Caco-2 (cell line): ENCODE measurements around the gene ECT2. TPM values are rescaled to one million over a fixed set of nuclear protein-coding genes. Genes with fewer than 3 reads are reported as not detected.

Experiments
- BruUV-seq: library from RNA; stranded (reverse); fragments of 400-500 nt; replicated peaks from 2 replicates; lab custom pipeline; 2021; lab: Mats Ljungman, UMichigan
- CTCF ChIA-PET: fragments of 300-600 bp; sonication (Branson Sonifier 250); formaldehyde crosslinking; loops from one replicate; lab custom pipeline; 2022; ENCODE audit warnings: antibody characterized with exemption; lab: Charles Lee
- POLR2A ChIA-PET: fragments of 300-600 bp; sonication (Branson Sonifier 250); formaldehyde crosslinking; loops from one replicate; lab custom pipeline; 2022; ENCODE audit warnings: antibody characterized with exemption; lab: Charles Lee
- DNase-seq, 2 experiments: peaks; one replicate each; pipeline versions ENCODE4 v3.0.0 to v3.0.0-alpha.2; 2020 to 2022
- H3K27me3 ChIP-seq: replicated peaks from 2 replicates; pipeline ENCODE4 v1.6.0; 2011; ENCODE audit warnings: low read length; ENCODE audit not compliant: control insufficient read depth, insufficient read depth
- H3K36me3 ChIP-seq: 2 replicates; pipeline ENCODE4 v1.5.1; 2011; ENCODE audit warnings: low read length; ENCODE audit not compliant: control insufficient read depth, insufficient read depth
- H3K4me1 ChIP-seq: fragments of 250-450 bp; sonication (Bioruptor Pico); 2 replicates; pipeline ENCODE4 v1.5.1; 2020; ENCODE audit warnings: mild to moderate bottlenecking
- H3K4me3 ChIP-seq: 2 replicates; pipeline ENCODE4 v1.5.1; 2011; ENCODE audit warnings: low read depth, mild to moderate bottlenecking, control low read depth, low read length
- H3K9me3 ChIP-seq: fragments of 250-450 bp; sonication (Bioruptor Pico); 2 replicates; pipeline ENCODE4 v1.5.1; 2020; ENCODE audit warnings: mild to moderate bottlenecking, moderate library complexity
- H3K27ac Mint-ChIP-seq: one replicate; pipeline ENCODE4 v1.8.0; 2022; ENCODE audit warnings: mixed read lengths; ENCODE audit not compliant: unreplicated experiment
- H3K27me3 Mint-ChIP-seq: one replicate; pipeline ENCODE4 v1.8.0; 2022; ENCODE audit warnings: mixed read lengths; ENCODE audit not compliant: insufficient read depth, unreplicated experiment
- H3K36me3 Mint-ChIP-seq: one replicate; pipeline ENCODE4 v1.8.0; 2022; ENCODE audit warnings: mild to moderate bottlenecking, mixed read lengths; ENCODE audit not compliant: insufficient read depth, unreplicated experiment
- H3K4me1 Mint-ChIP-seq: one replicate; pipeline ENCODE4 v1.8.0; 2022; ENCODE audit warnings: low read depth, mixed read lengths; ENCODE audit not compliant: unreplicated experiment
- H3K4me3 Mint-ChIP-seq: one replicate; pipeline ENCODE4 v1.8.0; 2022; ENCODE audit warnings: mild to moderate bottlenecking, moderate library complexity, mixed read lengths; ENCODE audit not compliant: unreplicated experiment
- H3K9me3 Mint-ChIP-seq: one replicate; pipeline ENCODE4 v1.8.0; 2022; ENCODE audit warnings: mixed read lengths; ENCODE audit not compliant: unreplicated experiment
- CTCF ChIP-seq, 2 experiments: fragments of 200-600 bp in 1 of 2; IDR thresholded peaks; 1 replicate in 1 of 2; 2 replicates in 1 of 2; pipeline versions ENCODE4 v1.5.1 to v1.8.0; 2011 to 2022; ENCODE audit warnings: antibody characterized with exemption in 1 of 2, control low read depth in 1 of 2, inconsistent platforms in 1 of 2, low read depth in 1 of 2, low read length in 1 of 2, mild to moderate bottlenecking in 1 of 2, moderate library complexity in 1 of 2; ENCODE audit not compliant: insufficient read depth in 1 of 2, severe bottlenecking in 1 of 2, unreplicated experiment in 1 of 2
- intact Hi-C: fragments of 100-400 bp; cut with micrococcal nuclease; formaldehyde crosslinking; loops from one replicate; pipeline ENCODE4 v1.10.0; 2022; ENCODE audit not compliant: unreplicated experiment
- total RNA-seq: library from RNA; stranded (reverse); gene quantifications from 2 replicates; pipeline ENCODE4 v1.2.3, GENCODE V29; 2022

The ECT2 gene
- total RNA-seq, 1 experiment from 2014 or later, result 68.0 TPM

DNA sequence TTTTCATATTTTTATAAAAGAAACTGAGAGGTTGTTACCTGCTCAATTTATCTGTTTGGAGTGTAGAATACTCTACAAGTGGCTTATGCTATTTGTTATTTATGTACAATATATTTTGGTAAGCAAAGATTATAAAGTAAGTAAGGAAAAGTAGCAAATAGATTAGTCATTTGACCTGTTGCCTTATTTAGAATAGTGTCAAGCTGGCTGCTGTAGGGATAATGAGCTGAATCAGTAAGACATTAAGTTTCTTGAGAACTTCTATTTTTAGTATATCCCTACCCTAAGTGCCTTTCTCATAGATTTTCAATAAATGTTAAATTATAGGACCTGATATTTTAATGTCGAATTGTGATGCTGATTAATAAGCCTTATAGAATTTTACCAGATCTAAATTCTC, 37.2 kb downstream of the ECT2 start:
- Mint-ChIP-seq H3K27ac (no peak overlapping the region), H3K27me3 (no peaks in the 10 kb centered on the region), H3K4me1 (no peaks in the 10 kb centered on the region), H3K9me3 (no peaks in the 10 kb centered on the region), H3K36me3 (peaks cover 64% of the 10 kb centered on the region), H3K4me3 (no peak overlapping the region)
- no peak for DNase-seq
- ChIA-PET CTCF (no interaction called here), POLR2A (no interaction called here)
- intact Hi-C loops, result no loop called here
- Histone ChIP-seq H3K27me3 (no peaks in the 10 kb centered on the region), H3K4me3 (no peak overlapping the region), H3K9me3 (no peaks in the 10 kb centered on the region), H3K4me1 (no peaks in the 10 kb centered on the region), H3K36me3 (no peaks in the 10 kb centered on the region; the same call in 1 of the 2 replicates)
- no TSS peak for BruUV-seq
- TF ChIP-seq CTCF (IDR thresholded peaks at IDR 0.05; ENCODE audit: insufficient read depth in 1 of 2, low read depth in 1 of 2, low read length in 1 of 2, severe bottlenecking in 1 of 2, unreplicated experiment in 1 of 2), result no peak

DNA sequence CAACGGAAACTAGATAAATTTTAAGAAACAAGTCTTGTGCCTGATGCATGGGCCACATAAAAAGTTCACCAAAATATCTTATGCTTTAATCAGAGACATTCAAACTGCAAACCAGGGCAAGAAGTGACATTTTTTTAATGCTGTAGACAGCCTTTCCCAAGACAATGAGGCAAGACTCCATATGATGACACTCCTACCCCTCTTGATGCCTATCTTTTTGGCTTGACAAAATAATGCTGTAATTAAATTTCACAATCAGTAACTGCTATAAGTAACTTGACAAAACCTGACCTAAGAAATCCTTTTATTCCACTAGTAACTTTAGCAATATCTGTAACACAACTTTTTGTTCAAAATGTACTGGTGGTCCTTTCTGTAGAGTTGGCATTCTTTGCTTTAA, 48.7 kb downstream of the ECT2 start:
- no TSS peak for BruUV-seq
- Histone ChIP-seq H3K36me3 (no peaks in the 10 kb centered on the region; the same call in 1 of the 2 replicates), H3K4me3 (no peak overlapping the region), H3K4me1 (no peaks in the 10 kb centered on the region), H3K9me3 (no peaks in the 10 kb centered on the region), H3K27me3 (no peaks in the 10 kb centered on the region)
- ChIA-PET POLR2A (no interaction called here), CTCF (no interaction called here)
- DNase-seq, result no peak
- TF ChIP-seq CTCF (IDR thresholded peaks at IDR 0.05; ENCODE audit: insufficient read depth in 1 of 2, low read depth in 1 of 2, low read length in 1 of 2, severe bottlenecking in 1 of 2, unreplicated experiment in 1 of 2), result no peak
- no peaks in the 10 kb centered on the region for H3K9me3 Mint-ChIP-seq
- H3K4me3 Mint-ChIP-seq, result no peak overlapping the region
- H3K27ac Mint-ChIP-seq, result no peak overlapping the region
- intact Hi-C loops, result no loop called here
- peaks cover 44% of the 10 kb centered on the region for H3K36me3 Mint-ChIP-seq
- no peaks in the 10 kb centered on the region for H3K27me3 Mint-ChIP-seq
- H3K4me1 Mint-ChIP-seq, result no peaks in the 10 kb centered on the region

GRCh38 chr3:172800156-172800555, 49.6 kb downstream of the ECT2 start:
- no peak for DNase-seq
- ChIA-PET POLR2A (no interaction called here), CTCF (no interaction called here)
- no peaks in the 10 kb centered on the region for H3K27me3 ChIP-seq
- Mint-ChIP-seq H3K4me3 (no peak overlapping the region), H3K4me1 (no peaks in the 10 kb centered on the region), H3K27me3 (no peaks in the 10 kb centered on the region), H3K27ac (no peak overlapping the region), H3K9me3 (no peaks in the 10 kb centered on the region), H3K36me3 (peaks cover 45% of the 10 kb centered on the region)
- H3K4me3 ChIP-seq, result no peak overlapping the region
- no peaks in the 10 kb centered on the region; the same call in 1 of the 2 replicates for H3K36me3 ChIP-seq
- TF ChIP-seq CTCF (IDR thresholded peaks at IDR 0.05; ENCODE audit: insufficient read depth in 1 of 2, low read depth in 1 of 2, low read length in 1 of 2, severe bottlenecking in 1 of 2, unreplicated experiment in 1 of 2), result no peak
- H3K4me1 ChIP-seq, result no peaks in the 10 kb centered on the region
- intact Hi-C loops, result no loop called here
- no peaks in the 10 kb centered on the region for H3K9me3 ChIP-seq
- no TSS peak for BruUV-seq
